GM12801 (cell line): ENCODE data around the gene FGFR2.

ENCODE experiments used
- CTCF ChIP-seq: IDR thresholded peaks from one replicate; pipeline ENCODE4 v1.5.1; 2011; ENCODE audit warnings: control low read depth; ENCODE audit not compliant: insufficient read length; ENCODE audit errors: extremely low read depth

FGFR2 gene

GRCh38 chr10:121501796-121502195 lies 96.4 kb downstream of the FGFR2 start:
- no peak for TF ChIP-seq CTCF

- no peak for TF ChIP-seq CTCF
Observed at GRCh38 chr10:121500701-121501332, 97.4 kb downstream of the FGFR2 start.

- no peak for TF ChIP-seq CTCF
Observed at GRCh38 chr10:121497513-121498470, 100.5 kb downstream of the FGFR2 start.

- no peak for TF ChIP-seq CTCF
Observed at GRCh38 chr10:121495719-121496118, 102.5 kb downstream of the FGFR2 start.

- no peak for TF ChIP-seq CTCF
Observed at GRCh38 chr10:121494296-121494695, 103.9 kb downstream of the FGFR2 start.

- no peak for TF ChIP-seq CTCF
Observed at GRCh38 chr10:121493521-121493920, 104.7 kb downstream of the FGFR2 start.

GRCh38 chr10:121490871-121491519 lies 107.2 kb downstream of the FGFR2 start:
- TF ChIP-seq CTCF, result no peak
